ENCODE data around the gene COL5A1. TPM values are rescaled to one million over a fixed set of nuclear protein-coding genes. Genes with fewer than 3 reads are reported as not detected.

The COL5A1 gene
- total RNA-seq, 1 donor from 2014 or later: 87.7 TPM

- TF ChIP-seq, protein P1, sequence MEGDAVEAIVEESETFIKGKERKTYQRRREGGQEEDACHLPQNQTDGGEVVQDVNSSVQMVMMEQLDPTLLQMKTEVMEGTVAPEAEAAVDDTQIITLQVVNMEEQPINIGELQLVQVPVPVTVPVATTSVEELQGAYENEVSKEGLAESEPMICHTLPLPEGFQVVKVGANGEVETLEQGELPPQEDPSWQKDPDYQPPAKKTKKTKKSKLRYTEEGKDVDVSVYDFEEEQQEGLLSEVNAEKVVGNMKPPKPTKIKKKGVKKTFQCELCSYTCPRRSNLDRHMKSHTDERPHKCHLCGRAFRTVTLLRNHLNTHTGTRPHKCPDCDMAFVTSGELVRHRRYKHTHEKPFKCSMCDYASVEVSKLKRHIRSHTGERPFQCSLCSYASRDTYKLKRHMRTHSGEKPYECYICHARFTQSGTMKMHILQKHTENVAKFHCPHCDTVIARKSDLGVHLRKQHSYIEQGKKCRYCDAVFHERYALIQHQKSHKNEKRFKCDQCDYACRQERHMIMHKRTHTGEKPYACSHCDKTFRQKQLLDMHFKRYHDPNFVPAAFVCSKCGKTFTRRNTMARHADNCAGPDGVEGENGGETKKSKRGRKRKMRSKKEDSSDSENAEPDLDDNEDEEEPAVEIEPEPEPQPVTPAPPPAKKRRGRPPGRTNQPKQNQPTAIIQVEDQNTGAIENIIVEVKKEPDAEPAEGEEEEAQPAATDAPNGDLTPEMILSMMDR (IDR thresholded peaks at IDR 0.05; ENCODE audit: insufficient read depth, low read length, poor library complexity, severe bottlenecking): no peak
- Histone ChIP-seq H3K4me3 (ENCODE audit: low read depth, low read length) (no peak overlapping the region), H3K27me3 (ENCODE audit: control insufficient read depth, insufficient read depth, low read length) (no peaks in the 10 kb centered on the region), H3K36me3 (ENCODE audit: control insufficient read depth, insufficient read depth, low read length) (no peaks in the 10 kb centered on the region)
- DNase-seq (ENCODE audit: low read depth): no peak
Measured at GRCh38 chr9:134777153-134777552, 135.6 kb downstream of the COL5A1 start.

DNA sequence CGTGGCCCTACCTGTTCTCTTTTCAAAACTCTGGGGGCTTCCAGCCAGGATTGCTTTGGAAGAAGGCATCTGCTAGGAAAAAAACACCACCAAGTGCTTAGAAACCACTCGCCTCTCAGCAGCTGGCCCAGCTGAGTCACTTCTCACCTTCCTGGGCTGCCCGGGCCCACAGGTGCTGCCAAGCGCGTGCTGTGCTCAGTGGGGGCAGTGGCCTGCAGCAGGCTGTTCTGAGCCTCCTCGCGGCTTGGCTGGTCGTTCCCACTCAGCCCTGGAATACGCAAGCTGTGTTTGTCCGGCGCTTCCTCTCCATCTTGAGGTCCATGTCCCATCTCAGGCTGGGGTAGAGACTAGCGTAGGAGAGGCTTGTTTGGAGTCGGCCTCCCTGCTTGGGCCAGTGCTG lies 136.6 kb downstream of the COL5A1 start:
- TF ChIP-seq, protein P1 (IDR thresholded peaks at IDR 0.05; ENCODE audit: insufficient read depth, low read length, poor library complexity, severe bottlenecking): no peak
- Histone ChIP-seq H3K36me3 (ENCODE audit: control insufficient read depth, insufficient read depth, low read length) (no peaks in the 10 kb centered on the region), H3K4me3 (ENCODE audit: low read depth, low read length) (no peak overlapping the region), H3K27me3 (ENCODE audit: control insufficient read depth, insufficient read depth, low read length) (no peaks in the 10 kb centered on the region)
- no peak for DNase-seq (ENCODE audit: low read depth)

DNA sequence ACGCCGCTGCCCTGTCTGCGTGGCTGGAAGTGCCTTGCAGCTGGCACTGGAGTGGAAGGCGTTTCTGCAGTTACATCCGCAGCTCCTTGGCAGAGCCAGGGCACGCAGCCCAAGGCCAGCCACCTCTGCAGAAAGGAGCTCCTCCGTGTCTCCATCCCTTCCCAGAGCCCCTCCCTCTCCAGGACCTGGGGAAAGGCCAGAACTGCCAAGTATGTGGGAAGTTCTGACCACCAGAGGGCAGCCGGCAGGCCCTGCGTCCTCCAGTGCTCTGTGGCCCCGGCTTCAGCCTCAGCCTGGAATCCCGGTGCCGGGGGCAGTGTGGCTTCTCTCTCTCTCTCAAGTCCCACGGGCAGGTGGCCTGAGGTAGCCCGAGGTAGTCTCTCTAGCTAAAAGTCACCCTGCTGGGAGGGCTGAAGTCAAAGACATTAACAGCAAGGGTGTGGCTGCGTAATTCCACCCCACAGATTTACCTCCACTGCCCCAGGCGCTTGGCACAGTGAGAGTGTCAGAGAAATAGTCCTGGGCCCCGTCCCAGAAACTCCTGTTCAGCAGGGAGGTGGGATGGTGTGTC lies 137.3 kb downstream of the COL5A1 start:
- Histone ChIP-seq H3K4me3 (ENCODE audit: low read depth, low read length) (no peak overlapping the region), H3K36me3 (ENCODE audit: control insufficient read depth, insufficient read depth, low read length) (no peaks in the 10 kb centered on the region), H3K27me3 (ENCODE audit: control insufficient read depth, insufficient read depth, low read length) (no peaks in the 10 kb centered on the region)
- no peak for DNase-seq (ENCODE audit: low read depth)
- TF ChIP-seq, protein P1 (IDR thresholded peaks at IDR 0.05; ENCODE audit: insufficient read depth, low read length, poor library complexity, severe bottlenecking): peak; percentile 69

- no peaks in the 10 kb centered on the region for H3K36me3 ChIP-seq (ENCODE audit: control insufficient read depth, insufficient read depth, low read length)
- no peak for DNase-seq (ENCODE audit: low read depth)
- no peak overlapping the region for H3K4me3 ChIP-seq (ENCODE audit: low read depth, low read length)
- TF ChIP-seq, protein P1 (IDR thresholded peaks at IDR 0.05; ENCODE audit: insufficient read depth, low read length, poor library complexity, severe bottlenecking): no peak
- H3K27me3 ChIP-seq (ENCODE audit: control insufficient read depth, insufficient read depth, low read length): no peaks in the 10 kb centered on the region
Measured at GRCh38 chr9:134779640-134780039, 138.0 kb downstream of the COL5A1 start.

DNA sequence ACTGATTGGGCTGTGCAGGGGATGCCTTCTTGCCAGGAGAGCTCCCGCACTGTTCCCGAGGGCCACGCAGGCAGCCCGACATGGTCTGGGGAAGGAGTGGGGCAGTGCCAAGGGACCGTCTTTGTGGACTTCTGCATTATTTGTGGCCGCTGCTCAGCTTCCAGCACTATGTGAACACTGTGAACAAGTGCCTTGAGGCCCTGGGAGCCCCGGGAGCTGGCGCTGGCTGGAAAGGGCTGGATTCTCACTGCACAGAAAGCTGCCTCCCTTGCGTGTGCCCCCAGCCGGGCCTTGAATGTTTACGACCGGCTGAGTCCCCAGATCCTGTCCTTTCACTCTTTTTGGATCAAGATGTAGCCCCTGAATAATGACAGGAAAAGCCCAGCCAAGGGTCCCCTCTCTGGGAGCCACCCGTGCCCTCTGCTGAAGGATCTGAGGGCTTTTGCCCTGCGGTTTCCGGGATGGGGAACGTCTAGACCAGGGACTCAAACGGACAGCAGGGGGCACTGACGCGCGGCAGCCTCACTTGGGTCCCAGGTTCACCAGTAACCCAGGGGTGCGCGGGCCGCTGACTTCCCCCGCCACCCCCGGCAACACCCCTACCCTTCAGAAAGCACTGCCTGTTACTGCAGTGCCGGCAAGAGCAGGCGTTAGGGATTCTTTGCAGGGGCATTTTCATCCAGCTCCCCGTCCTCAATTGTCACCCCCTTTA lies 140.1 kb downstream of the COL5A1 start:
- H3K36me3 ChIP-seq (ENCODE audit: control insufficient read depth, insufficient read depth, low read length): no peaks in the 10 kb centered on the region
- H3K27me3 ChIP-seq (ENCODE audit: control insufficient read depth, insufficient read depth, low read length): no peaks in the 10 kb centered on the region
- H3K4me3 ChIP-seq (ENCODE audit: low read depth, low read length): no peak overlapping the region
- no peak for DNase-seq (ENCODE audit: low read depth)
- TF ChIP-seq, protein P1 (IDR thresholded peaks at IDR 0.05; ENCODE audit: insufficient read depth, low read length, poor library complexity, severe bottlenecking): no peak

Measured in kidney epithelial cell (primary cell).